HepG2 (cell line): ENCODE data around the gene PLK3. TPM values are rescaled to one million over a fixed set of nuclear protein-coding genes. Genes with fewer than 3 reads are reported as not detected.

ENCODE experiments used
- AGO1 ChIP-seq: fragments of 200-400 bp; formaldehyde crosslinking; IDR thresholded peaks from 2 replicates; pipeline ENCODE4 v1.6.1; 2017; ENCODE audit warnings: mild to moderate bottlenecking, low read depth, low read length, moderate library complexity; ENCODE audit not compliant: poor library complexity, severe bottlenecking
- ARID4A ChIP-seq: sonication (generic); formaldehyde crosslinking; IDR thresholded peaks from 2 replicates; pipeline ENCODE4 v1.5.0; 2020; ENCODE audit warnings: mild to moderate bottlenecking, missing genetic modification reagents, borderline replicate concordance
- BCL3 ChIP-seq: sonication (generic); formaldehyde crosslinking; IDR thresholded peaks from 2 replicates; pipeline ENCODE4 v1.5.1; 2020; ENCODE audit warnings: mild to moderate bottlenecking, missing genetic modification reagents, moderate library complexity
- CREB1 ChIP-seq, 2 experiments: fragments of 450-650 bp in 1 of 2; IDR thresholded peaks; 2 replicates each; pipeline ENCODE4 v1.6.1; 2016 to 2017; ENCODE audit warnings: control low read depth in 1 of 2, mild to moderate bottlenecking in 1 of 2, missing compliant biosample characterization in 1 of 2, missing genetic modification characterization in 1 of 2
- ELF3 ChIP-seq: IDR thresholded peaks from 2 replicates; pipeline ENCODE4 v1.6.1; 2016; ENCODE audit warnings: missing genetic modification reagents, missing compliant biosample characterization
- GABPB1 ChIP-seq: IDR thresholded peaks from 2 replicates; pipeline ENCODE4 v1.6.1; 2016; ENCODE audit warnings: mild to moderate bottlenecking, missing genetic modification reagents, moderate library complexity, missing compliant biosample characterization
- HNRNPK ChIP-seq: fragments of 200-400 bp; formaldehyde crosslinking; IDR thresholded peaks from 2 replicates; pipeline ENCODE4 v1.6.1; 2018; ENCODE audit warnings: low read length, low read depth, moderate library complexity, mild to moderate bottlenecking; ENCODE audit not compliant: poor library complexity, severe bottlenecking
- KDM2A ChIP-seq: sonication (generic); formaldehyde crosslinking; IDR thresholded peaks from 2 replicates; pipeline ENCODE4 v1.4.0; 2020; ENCODE audit warnings: low read depth, missing genetic modification reagents, borderline replicate concordance
- LCORL ChIP-seq, 2 experiments: fragments of 450-650 bp in 1 of 2; sonication (generic) in 1 of 2; formaldehyde crosslinking in 1 of 2; IDR thresholded peaks; 2 replicates each; pipeline versions ENCODE4 v1.5.0 to v1.6.1; 2017 to 2020; ENCODE audit warnings: antibody characterized with exemption in 1 of 2, missing genetic modification reagents in 1 of 2
- NFYB ChIP-seq: sonication (generic); formaldehyde crosslinking; IDR thresholded peaks from 2 replicates; pipeline ENCODE4 v1.4.0; 2020; ENCODE audit warnings: missing genetic modification reagents
- NFYC ChIP-seq: IDR thresholded peaks from 2 replicates; pipeline ENCODE4 v1.6.1; 2016; ENCODE audit warnings: missing genetic modification reagents, missing compliant biosample characterization
- RBM39 ChIP-seq: fragments of 200-400 bp; formaldehyde crosslinking; IDR thresholded peaks from one replicate; pipeline ENCODE4 v1.6.1; 2018; ENCODE audit warnings: antibody characterized with exemption, mild to moderate bottlenecking, low read depth, low read length; ENCODE audit not compliant: poor library complexity, severe bottlenecking
- XRCC5 ChIP-seq: fragments of 200-400 bp; formaldehyde crosslinking; optimal IDR thresholded peaks from 2 replicates; pipeline ENCODE3; 2017; ENCODE audit warnings: mild to moderate bottlenecking, low read length
- ZFP90 ChIP-seq: sonication (generic); formaldehyde crosslinking; IDR thresholded peaks from 2 replicates; pipeline ENCODE4 v1.8.0; 2022; ENCODE audit warnings: missing genetic modification reagents, mild to moderate bottlenecking, inconsistent platforms, borderline replicate concordance
- ZNF124 ChIP-seq: sonication (generic); formaldehyde crosslinking; IDR thresholded peaks from 2 replicates; pipeline ENCODE4 v1.4.0; 2020; ENCODE audit warnings: missing genetic modification reagents
- ZNF446 ChIP-seq: sonication (generic); formaldehyde crosslinking; IDR thresholded peaks from 2 replicates; pipeline ENCODE4 v1.5.0; 2020; ENCODE audit warnings: mild to moderate bottlenecking, missing genetic modification reagents
- ZNF563 ChIP-seq: sonication (generic); formaldehyde crosslinking; IDR thresholded peaks from 2 replicates; pipeline ENCODE4 v1.8.0; 2022; ENCODE audit warnings: mild to moderate bottlenecking, moderate library complexity, missing genetic modification reagents
- ZNF569 ChIP-seq: sonication (generic); formaldehyde crosslinking; IDR thresholded peaks from 2 replicates; pipeline ENCODE4 v1.5.0; 2020; ENCODE audit warnings: mild to moderate bottlenecking, missing genetic modification reagents, moderate library complexity, borderline replicate concordance
- ZNF784 ChIP-seq: sonication (generic); formaldehyde crosslinking; IDR thresholded peaks from 2 replicates; pipeline ENCODE4 v1.5.1; 2020; ENCODE audit warnings: missing genetic modification reagents, mild to moderate bottlenecking, borderline replicate concordance
- ZSCAN20 ChIP-seq: sonication (generic); formaldehyde crosslinking; IDR thresholded peaks from 2 replicates; pipeline ENCODE4 v1.4.0; 2020; ENCODE audit warnings: missing genetic modification reagents, mild to moderate bottlenecking, borderline replicate concordance
- polyA plus RNA-seq, 8 experiments: library from polyadenylated mRNA; depleted of rRNA in 3 of 8; stranded (reverse) in 7 of 8; unstranded in 1 of 8; fragments of >200 nt; fragmentation: Illumina TruSeq in 4 of 8; extraction: Trizol in 4 of 8; gene quantifications; 2 replicates each; pipeline versions ENCODE4 v1.2.1 to v1.2.3, GENCODE V29; 2011 to 2016; ENCODE audit warnings: low read depth in 4 of 8, missing spikeins in 1 of 8, mixed read lengths in 1 of 8; ENCODE audit not compliant: insufficient read depth in 1 of 8
- total RNA-seq, 5 experiments: library from RNA; depleted of rRNA; stranded (reverse); fragments of >200 nt; fragmentation: Illumina TruSeq; extraction: Trizol; gene quantifications; 2 replicates each; pipeline ENCODE4 v1.2.3, GENCODE V29; 2016; ENCODE audit warnings: low read depth in 1 of 5

The PLK3 gene
- total and polyA plus RNA-seq, 2 of the 13 experiments (the other 11 are each of a cell fraction or from before 2014, with no cell fraction given), result 9.8 to 16.9 TPM

GRCh38 chr1:44842862-44843655 is 42.9 kb downstream of the PLK3 start, which contains the start of gene PTCH2 (continued):
- TF ChIP-seq ZNF784 (CRISPR knock-in tag), result no peak
- TF ChIP-seq BCL3 (CRISPR knock-in tag), result no peak
- TF ChIP-seq GABPB1 (CRISPR knock-in tag), result peak; percentile 50; the same call in 1 of the 2 replicates
- TF ChIP-seq ZFP90, result 0 out of 2 replicates have a peak, but pooled peaks have one; percentile 46
- TF ChIP-seq HNRNPK, result peak; percentile 62
- TF ChIP-seq ZNF446 (CRISPR knock-in tag), result no peak
- no peak for TF ChIP-seq CREB1 (IDR thresholded peaks at IDR 0.05)
- 0 out of 2 replicates have a peak, but pooled peaks have one; percentile 23 for TF ChIP-seq CREB1 (CRISPR knock-in tag; IDR thresholded peaks at IDR 0.05)
- TF ChIP-seq ZNF124 (CRISPR knock-in tag), result no peak
- no peak for TF ChIP-seq AGO1
- TF ChIP-seq KDM2A (CRISPR knock-in tag), result peak; percentile 72; the same call in 1 of the 2 replicates
- no peak for TF ChIP-seq ELF3 (CRISPR knock-in tag)
- TF ChIP-seq ZNF563 (CRISPR knock-in tag), result no peak
- peak; percentile 59 for TF ChIP-seq NFYC (CRISPR knock-in tag)
- peak; percentile 69 for TF ChIP-seq NFYB
- TF ChIP-seq LCORL (IDR thresholded peaks at IDR 0.05), result no peak
- TF ChIP-seq LCORL (CRISPR knock-in tag; IDR thresholded peaks at IDR 0.05), result 0 out of 2 replicates have a peak, but pooled peaks have one; percentile 46
- TF ChIP-seq XRCC5, result peak; percentile 43
- TF ChIP-seq RBM39, result peak; percentile 46
- TF ChIP-seq ZNF569 (CRISPR knock-in tag), result no peak
- TF ChIP-seq ARID4A (CRISPR knock-in tag), result peak; percentile 76
- 0 out of 2 replicates have a peak, but pooled peaks have one; percentile 46 for TF ChIP-seq ZSCAN20
